Measurements from ENCODE around the gene IQCN. TPM values are rescaled to one million over a fixed set of nuclear protein-coding genes. Genes with fewer than 3 reads are reported as not detected.

The IQCN gene
- total RNA-seq, 1 donor from 2014 or later, result 10.4 TPM

DNA sequence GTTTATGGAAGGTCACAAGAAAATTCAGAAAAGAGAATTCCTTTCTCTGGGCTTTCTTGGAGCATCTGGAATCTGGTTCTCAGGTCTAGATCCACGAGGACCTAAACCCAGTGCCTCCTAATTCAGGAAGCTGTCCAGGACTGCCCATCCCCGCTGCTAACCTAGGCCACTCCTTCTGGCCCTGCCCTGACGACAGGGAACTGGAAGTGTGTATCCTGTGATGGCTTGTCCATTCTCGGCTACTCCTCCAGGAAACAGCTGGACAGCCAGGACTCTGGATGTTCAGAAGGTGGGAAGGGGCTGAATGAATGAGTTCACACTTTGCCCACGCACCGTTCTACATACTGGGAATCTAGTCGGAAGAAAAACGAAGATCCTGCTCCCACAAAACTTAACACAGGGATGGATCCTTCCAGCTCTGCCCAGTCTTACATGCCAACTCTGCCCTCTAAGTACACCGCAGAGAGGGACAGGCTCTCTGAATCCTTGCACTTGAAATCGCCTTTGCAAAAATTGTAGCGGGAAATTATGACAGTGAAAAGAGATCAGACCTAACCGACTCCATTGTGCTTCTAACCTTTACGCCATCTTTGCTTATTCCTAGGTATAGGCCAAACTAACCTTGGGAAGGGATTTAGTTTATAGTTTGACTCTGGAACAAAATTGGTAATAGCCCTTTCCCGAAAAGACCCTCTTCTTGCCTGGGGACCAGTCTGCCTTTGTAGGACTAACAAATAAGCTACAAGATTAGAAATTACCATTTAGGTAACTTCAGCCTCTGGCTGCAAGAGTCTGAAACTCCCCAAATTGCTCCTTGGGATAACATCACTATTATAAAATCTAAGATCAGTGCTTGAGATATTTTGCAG, 46.8 kb upstream of the IQCN start:
- no peaks in the 10 kb centered on the region for H3K27me3 Mint-ChIP-seq (ENCODE audit: unreplicated experiment)
- TF ChIP-seq, protein P1, sequence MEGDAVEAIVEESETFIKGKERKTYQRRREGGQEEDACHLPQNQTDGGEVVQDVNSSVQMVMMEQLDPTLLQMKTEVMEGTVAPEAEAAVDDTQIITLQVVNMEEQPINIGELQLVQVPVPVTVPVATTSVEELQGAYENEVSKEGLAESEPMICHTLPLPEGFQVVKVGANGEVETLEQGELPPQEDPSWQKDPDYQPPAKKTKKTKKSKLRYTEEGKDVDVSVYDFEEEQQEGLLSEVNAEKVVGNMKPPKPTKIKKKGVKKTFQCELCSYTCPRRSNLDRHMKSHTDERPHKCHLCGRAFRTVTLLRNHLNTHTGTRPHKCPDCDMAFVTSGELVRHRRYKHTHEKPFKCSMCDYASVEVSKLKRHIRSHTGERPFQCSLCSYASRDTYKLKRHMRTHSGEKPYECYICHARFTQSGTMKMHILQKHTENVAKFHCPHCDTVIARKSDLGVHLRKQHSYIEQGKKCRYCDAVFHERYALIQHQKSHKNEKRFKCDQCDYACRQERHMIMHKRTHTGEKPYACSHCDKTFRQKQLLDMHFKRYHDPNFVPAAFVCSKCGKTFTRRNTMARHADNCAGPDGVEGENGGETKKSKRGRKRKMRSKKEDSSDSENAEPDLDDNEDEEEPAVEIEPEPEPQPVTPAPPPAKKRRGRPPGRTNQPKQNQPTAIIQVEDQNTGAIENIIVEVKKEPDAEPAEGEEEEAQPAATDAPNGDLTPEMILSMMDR (IDR thresholded peaks at IDR 0.05), result no peak
- no peaks in the 10 kb centered on the region for H3K36me3 Mint-ChIP-seq (ENCODE audit: unreplicated experiment)
- DNase-seq (ENCODE audit: extremely low spot score, unreplicated experiment), result no peak
- H3K9me3 Mint-ChIP-seq (ENCODE audit: unreplicated experiment), result no peaks in the 10 kb centered on the region
- H3K27ac Mint-ChIP-seq (ENCODE audit: unreplicated experiment), result peak overlapping the region; percentile 90
- peak overlapping the region; percentile 86 for H3K4me3 Mint-ChIP-seq (ENCODE audit: unreplicated experiment)
- peaks cover 27% of the 10 kb centered on the region for H3K4me1 Mint-ChIP-seq (ENCODE audit: unreplicated experiment)

DNA sequence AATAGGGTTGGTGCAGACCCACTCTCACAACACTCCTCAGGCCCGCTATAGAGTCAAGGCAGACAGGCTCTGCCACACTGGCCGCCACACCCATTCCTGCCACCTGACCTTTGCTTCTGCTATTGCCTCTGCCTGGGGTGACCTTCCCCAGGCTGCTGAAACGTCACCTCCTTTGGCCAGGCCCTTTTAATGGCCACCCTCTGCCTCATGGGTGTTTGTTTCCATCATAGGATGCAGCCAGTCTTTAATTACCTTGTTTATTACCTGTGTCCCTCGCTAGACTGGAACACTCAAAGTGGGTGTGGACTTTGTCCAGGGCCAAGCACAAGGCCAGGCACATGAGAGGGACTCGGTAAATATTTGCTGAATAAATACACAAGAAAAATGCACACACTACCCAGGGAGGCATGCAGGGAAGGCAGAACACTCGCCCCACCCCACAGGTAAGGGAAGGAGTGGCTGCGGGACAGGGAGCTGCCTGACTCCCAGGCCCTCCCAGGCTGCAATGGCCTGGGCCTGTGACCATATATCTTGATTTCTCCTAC, 45.4 kb upstream of the IQCN start:
- Mint-ChIP-seq H3K27me3 (ENCODE audit: unreplicated experiment) (no peaks in the 10 kb centered on the region), H3K9me3 (ENCODE audit: unreplicated experiment) (no peaks in the 10 kb centered on the region), H3K27ac (ENCODE audit: unreplicated experiment) (no peak overlapping the region), H3K4me3 (ENCODE audit: unreplicated experiment) (no peak overlapping the region), H3K36me3 (ENCODE audit: unreplicated experiment) (peaks cover 2% of the 10 kb centered on the region), H3K4me1 (ENCODE audit: unreplicated experiment) (peaks cover 27% of the 10 kb centered on the region)
- no peak for DNase-seq (ENCODE audit: extremely low spot score, unreplicated experiment)
- TF ChIP-seq, protein P1 (IDR thresholded peaks at IDR 0.05), result no peak

DNA sequence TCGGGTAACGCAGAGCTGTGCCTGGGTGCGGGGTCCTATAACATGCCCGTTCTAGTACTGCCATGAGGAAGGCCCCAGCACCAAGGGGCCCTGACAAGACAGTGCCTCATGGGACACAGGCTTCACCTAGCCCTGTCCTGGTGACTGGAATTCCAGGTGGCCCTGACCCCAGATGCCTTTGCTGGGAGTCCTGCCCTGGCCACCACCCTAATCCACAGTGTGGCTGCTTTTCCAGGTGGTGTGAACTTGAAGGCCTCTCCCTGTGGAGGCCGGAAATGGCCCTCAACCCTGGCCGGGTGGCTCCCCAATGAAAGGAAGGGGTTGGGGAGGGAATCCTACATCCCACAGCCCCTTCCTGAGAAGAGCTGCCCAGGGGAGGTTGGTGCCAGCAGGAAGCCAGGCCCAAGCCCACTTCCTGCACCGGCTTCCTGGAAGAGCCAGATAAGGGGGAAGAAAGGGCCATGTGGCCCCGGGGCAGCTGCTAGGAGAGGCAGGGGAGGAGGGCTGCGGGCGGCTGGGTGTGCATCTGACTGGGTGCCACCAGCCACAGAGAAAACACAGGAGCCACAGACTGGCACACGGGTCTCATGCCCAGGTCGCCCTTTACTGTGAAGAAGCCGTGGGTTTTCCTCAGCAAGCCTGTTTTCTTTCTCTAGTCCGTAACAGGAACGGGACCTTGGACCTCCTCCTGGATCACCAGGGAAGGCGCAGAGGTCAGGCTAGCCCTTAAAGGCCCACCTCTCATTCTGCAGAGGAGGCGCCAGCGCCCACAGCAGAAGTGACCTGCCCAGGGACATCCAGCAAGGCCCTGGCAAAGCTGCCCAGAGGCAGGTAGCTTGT, 43.9 kb upstream of the IQCN start:
- H3K4me1 Mint-ChIP-seq (ENCODE audit: unreplicated experiment), result peaks cover 18% of the 10 kb centered on the region
- no peak overlapping the region for H3K4me3 Mint-ChIP-seq (ENCODE audit: unreplicated experiment)
- no peak for DNase-seq (ENCODE audit: extremely low spot score, unreplicated experiment)
- H3K9me3 Mint-ChIP-seq (ENCODE audit: unreplicated experiment), result no peaks in the 10 kb centered on the region
- H3K36me3 Mint-ChIP-seq (ENCODE audit: unreplicated experiment), result peaks cover 5% of the 10 kb centered on the region
- TF ChIP-seq, protein P1 (IDR thresholded peaks at IDR 0.05), result no peak
- H3K27me3 Mint-ChIP-seq (ENCODE audit: unreplicated experiment), result no peaks in the 10 kb centered on the region
- H3K27ac Mint-ChIP-seq (ENCODE audit: unreplicated experiment), result no peak overlapping the region

DNA sequence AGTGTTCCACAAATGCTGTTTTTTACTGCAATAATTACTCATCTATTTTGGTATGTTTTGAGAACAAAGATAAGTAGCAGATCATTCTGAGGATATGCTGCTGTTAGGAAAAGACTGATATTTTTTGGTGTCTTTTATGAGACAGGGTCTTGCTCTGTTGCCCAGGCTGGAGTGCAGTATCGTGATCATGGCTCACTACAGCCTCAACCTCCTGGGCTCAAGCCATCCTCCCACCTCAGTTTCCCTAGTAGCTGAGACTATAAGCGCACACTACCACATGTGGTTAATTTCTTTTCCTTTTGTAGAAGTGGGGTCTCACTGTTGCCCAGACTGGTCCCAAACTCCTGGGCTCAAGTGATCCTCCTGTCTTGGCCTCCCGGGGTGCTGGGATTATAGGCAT, 39.1 kb upstream of the IQCN start:
- H3K27ac Mint-ChIP-seq (ENCODE audit: unreplicated experiment), result no peak overlapping the region
- H3K4me3 Mint-ChIP-seq (ENCODE audit: unreplicated experiment), result no peak overlapping the region
- peaks cover 2% of the 10 kb centered on the region for H3K4me1 Mint-ChIP-seq (ENCODE audit: unreplicated experiment)
- no peak for DNase-seq (ENCODE audit: extremely low spot score, unreplicated experiment)
- TF ChIP-seq, protein P1 (IDR thresholded peaks at IDR 0.05), result no peak
- H3K9me3 Mint-ChIP-seq (ENCODE audit: unreplicated experiment), result no peaks in the 10 kb centered on the region
- H3K36me3 Mint-ChIP-seq (ENCODE audit: unreplicated experiment), result peaks cover 5% of the 10 kb centered on the region
- H3K27me3 Mint-ChIP-seq (ENCODE audit: unreplicated experiment), result no peaks in the 10 kb centered on the region
